MM.1S (cell line): Measurements from ENCODE around the gene TMOD1.

Experiments
- EZH2 ChIP-seq: fragments of 300-600 bp; sonication (generic); optimal IDR thresholded peaks from 2 replicates; pipeline ENCODE3; 2017; ENCODE audit warnings: low read depth, mild to moderate bottlenecking, antibody characterized with exemption, low read length, mixed read lengths
- EZH2phosphoT487 ChIP-seq: fragments of 300-600 bp; sonication (generic); IDR thresholded peaks from 2 replicates; pipeline ENCODE4 v1.6.1; 2018; ENCODE audit warnings: antibody characterized with exemption, low read length
- TF ChIP-seq, protein P1 (sequence below): fragments of 300-600 bp; sonication (generic); IDR thresholded peaks from 2 replicates; pipeline ENCODE4 v1.5.1; 2016; ENCODE audit warnings: antibody characterized with exemption, low read length, mixed read lengths

DNA sequence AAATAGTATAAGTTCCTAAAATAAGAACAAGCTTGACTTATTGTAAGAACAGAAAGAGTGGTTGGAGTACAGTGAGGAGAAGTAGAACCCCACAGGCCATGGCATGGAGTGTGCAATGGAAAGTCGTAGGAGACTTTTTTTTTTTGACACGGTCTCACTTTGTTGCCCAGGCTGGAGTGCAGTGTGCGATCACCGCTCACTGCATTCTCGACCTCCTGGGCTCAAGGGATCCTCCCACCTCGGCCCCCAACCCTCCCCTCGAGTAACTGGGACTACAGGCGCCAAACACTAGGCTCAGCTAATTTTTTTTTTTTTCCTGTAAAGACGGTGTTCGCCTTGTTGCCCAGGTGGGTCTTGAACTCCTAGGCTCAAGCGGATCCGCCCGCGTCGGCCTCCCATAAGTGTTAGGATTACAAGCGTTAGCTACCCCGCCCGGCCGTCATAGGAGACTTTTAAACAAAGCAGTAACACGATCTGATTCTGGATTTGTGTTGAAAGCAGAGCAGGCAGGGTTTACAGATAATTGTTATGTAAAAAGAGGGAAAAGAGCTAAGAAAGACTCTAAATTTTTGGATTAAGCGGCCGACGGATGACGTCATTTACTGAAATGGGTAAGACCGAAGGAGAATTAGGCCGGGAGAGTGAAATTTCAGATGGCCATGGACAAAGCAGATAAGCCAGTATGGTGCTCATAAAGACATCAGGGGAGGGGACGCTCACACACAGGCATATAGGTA, 130.9 kb downstream of the TMOD1 start:
- TF ChIP-seq, protein P1, sequence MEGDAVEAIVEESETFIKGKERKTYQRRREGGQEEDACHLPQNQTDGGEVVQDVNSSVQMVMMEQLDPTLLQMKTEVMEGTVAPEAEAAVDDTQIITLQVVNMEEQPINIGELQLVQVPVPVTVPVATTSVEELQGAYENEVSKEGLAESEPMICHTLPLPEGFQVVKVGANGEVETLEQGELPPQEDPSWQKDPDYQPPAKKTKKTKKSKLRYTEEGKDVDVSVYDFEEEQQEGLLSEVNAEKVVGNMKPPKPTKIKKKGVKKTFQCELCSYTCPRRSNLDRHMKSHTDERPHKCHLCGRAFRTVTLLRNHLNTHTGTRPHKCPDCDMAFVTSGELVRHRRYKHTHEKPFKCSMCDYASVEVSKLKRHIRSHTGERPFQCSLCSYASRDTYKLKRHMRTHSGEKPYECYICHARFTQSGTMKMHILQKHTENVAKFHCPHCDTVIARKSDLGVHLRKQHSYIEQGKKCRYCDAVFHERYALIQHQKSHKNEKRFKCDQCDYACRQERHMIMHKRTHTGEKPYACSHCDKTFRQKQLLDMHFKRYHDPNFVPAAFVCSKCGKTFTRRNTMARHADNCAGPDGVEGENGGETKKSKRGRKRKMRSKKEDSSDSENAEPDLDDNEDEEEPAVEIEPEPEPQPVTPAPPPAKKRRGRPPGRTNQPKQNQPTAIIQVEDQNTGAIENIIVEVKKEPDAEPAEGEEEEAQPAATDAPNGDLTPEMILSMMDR, result no peak
- TF ChIP-seq EZH2phosphoT487 (no peak), EZH2 (no peak)
